Smooth muscle cell of the brain vasculature (primary cell): Measurements from ENCODE around the gene CRYBG2.

Source experiments
- DNase-seq: peaks from one replicate; pipeline ENCODE4 v3.0.0-alpha.2; 2012; ENCODE audit warnings: low read depth, low spot score

Gene CRYBG2

GRCh38 chr1:26372039-26372438 is 18.1 kb upstream of the CRYBG2 start:
- no peak for DNase-seq

DNA sequence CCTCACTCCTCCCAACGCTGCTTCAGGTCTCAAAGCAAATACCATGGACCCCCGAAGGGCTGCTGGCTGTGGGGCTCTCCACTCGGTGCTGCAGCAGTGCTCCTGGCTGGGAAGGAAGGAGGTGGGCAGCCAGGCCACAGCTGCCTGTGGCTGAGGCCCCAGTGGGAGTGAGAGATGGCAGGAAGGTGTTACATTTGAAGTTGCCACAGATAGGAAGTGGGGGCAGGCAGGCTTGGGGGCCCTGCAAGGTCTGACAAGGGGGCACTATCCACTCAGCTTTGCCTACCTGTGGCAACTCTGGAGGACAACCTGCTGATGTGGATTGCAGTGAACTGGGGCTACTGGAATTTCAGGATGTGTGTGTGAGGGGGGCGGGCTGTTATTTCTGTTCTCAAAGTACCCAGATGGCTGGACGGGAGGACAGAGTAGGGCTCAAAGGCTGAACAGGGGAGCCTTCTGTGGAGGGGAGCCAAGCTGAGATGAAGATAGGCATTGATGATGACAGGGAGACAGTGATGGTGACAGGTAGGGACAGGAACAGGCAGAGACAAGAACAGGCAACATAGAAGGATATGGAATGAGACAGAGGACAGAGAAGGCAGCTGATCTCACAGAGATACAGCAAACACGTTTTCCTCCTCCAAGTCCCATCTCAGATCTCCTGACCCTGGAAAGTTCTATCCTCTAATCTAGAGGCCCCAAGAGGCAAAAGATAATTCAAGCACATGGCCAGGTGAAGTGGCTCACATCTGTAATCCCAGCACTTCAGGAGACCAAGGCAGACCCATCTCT is 16.9 kb upstream of the CRYBG2 start:
- no peak for DNase-seq

- DNase-seq: no peak
These were observed 14.6 kb upstream of the CRYBG2 start for GRCh38 chr1:26368486-26368885.

- no peak for DNase-seq
These were observed 14.1 kb upstream of the CRYBG2 start for GRCh38 chr1:26368006-26368405.

DNA sequence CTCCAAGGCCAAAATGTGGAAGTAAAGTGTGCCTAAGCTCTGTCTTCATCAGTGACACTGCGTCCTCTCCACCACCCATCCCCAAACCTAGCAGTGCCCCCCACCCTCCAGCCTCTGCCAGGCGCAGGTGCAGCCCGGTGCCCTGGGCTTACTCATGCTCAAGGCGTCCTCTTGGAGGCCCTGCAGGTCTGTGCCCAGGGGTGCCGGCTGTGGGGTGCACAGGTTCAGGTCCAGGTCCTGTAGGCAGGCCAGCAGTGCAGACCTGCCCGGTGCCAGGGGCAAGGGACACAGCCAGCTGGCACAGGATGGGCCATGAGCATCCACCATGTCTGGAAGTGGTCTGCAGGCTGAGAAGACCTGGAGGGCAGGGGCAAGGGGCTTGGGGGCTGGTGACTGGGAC is 13.5 kb upstream of the CRYBG2 start:
- no peak for DNase-seq

- DNase-seq: no peak
These were observed 11.0 kb upstream of the CRYBG2 start for GRCh38 chr1:26364956-26365355.

DNA sequence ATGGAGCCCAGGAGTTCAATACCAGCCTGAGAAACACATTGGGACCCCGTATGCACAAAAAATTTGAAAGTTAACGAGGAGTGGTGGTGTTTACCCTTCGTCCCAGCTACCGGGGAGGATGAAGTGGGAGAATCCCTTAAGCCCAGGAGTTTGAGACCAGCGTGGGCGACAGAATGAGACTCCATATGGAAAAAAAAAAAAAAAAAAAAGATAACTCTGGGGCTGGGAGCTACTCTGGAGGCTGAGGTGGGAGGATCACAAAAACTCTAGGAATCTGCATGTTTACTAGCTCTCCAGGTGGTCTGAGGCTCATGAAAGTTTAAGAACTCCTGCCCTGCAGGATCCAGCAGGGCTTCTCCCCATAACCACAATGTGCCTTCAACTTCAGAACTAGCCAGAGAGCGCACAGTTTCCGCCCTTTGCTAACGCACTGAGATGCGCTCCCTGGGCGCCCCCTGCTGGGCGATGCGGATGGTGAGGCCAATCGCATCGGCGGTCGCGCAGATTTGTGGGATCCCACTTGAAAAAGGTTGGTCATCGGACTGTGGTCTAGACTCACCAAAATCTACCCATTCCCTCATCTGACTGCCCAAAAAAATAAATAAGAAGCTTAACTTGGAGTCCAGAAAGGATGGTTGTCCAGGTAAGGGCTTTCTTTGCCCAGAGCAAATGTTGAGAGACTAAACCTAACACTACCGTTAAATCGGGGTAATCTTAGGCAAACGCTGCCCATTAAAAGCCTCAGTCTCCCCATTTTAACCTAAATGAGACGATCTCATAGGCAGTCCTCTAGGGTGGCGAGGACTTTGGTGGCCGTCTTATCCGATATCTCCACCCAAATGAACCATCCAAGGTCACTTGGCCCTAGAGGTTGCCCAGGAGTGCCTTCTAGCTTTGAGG is 9.9 kb upstream of the CRYBG2 start:
- DNase-seq: no peak

DNA sequence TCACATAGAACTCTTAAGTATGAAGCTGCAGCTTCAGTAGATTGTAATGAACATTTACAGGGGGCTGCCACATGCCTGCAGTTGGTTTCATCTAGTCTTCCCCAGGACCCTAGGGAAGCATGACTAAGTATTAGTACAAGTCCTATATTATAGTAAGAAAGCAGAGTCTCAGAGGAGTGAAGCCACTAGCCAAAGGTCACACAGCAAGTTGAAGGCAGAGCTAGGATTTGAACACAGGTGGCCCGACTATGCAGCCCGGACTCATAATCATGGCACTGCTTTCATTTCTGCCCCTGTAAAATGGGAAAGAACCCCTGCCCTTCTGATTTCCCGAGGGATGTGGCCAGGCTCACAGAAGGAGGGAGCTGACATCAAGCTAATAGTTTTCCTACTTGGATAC is 8.4 kb upstream of the CRYBG2 start:
- DNase-seq: no peak

- no peak for DNase-seq
These were observed 7.7 kb upstream of the CRYBG2 start for GRCh38 chr1:26361605-26362122.

- DNase-seq: no peak
These were observed 7.1 kb upstream of the CRYBG2 start for GRCh38 chr1:26360807-26361604.

- no peak for DNase-seq
These were observed 6.3 kb upstream of the CRYBG2 start for GRCh38 chr1:26359981-26360806.

DNA sequence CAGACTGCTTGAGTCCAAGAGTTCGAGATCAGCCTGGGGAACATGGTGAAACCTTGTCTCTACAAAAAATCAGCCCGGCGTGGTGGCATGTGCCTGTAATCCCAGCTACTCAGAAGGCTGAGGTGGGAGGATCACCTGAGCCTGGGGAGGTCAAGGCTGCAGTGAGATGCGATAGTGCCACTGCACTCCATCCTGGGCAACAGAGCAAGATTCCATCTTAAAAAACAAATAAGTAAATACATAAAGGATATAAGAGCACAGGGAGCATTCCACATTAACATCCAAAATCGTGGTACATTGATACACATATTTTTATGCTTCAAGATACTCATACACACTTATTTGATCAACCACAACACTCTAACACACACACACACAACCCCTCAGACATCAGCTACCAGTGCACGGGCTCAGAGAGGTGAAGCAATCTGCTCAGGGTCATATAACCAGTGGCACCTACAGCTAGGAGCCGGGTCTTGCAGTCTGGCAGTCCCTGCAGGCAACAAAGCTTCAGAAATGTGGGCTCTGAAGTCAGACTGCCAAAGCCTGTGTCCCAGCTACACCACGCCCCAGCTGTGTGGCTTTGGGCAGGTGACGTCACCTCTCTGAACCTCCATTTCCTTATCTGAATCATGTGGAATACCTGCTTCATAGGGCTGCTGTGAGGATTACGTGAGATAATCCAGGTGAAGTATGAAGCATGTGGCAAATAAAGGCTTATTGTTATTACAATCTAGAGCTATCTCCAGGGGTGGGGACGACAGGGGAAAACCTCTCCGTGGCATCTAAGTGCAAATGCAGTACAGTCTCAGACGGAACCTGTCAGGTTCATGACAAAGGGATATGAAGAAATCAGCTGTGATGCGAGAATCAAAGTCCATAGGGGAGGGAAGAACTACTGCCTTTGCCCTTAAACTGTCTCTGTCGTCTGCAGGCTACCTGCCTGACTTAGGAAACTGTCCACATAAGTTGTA is 4.8 kb upstream of the CRYBG2 start:
- no peak for DNase-seq

DNA sequence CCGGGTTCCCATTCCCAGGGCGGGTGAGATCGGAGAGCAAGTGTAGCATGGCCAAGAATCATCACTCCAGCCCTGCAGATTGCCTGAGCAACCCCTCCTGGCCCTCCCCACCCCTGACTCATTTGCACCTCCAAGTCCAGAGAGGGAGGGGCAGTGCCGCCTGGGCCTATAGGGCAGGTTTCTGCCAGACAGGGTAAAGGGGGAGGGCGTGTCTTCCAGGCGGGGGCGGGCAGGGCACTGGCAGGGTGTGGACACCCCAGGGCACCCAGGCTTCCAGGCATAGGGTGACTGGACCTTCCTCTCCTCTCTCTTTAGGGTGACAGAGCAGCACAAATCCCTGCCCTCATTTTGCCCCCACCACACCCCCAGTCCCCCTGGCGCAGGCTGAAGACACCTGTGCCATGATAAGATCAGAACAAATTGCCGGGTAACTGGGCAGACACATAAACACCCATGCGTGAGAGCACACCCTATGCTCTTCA is 3.2 kb upstream of the CRYBG2 start:
- no peak for DNase-seq

- no peak for DNase-seq
These were observed 2.2 kb upstream of the CRYBG2 start for GRCh38 chr1:26356106-26356505.

- DNase-seq: no peak
These were observed 1.0 kb upstream of the CRYBG2 start for GRCh38 chr1:26354972-26355371.

GRCh38 chr1:26353210-26353859 is 595 bp downstream of the CRYBG2 start:
- DNase-seq: no peak

DNA sequence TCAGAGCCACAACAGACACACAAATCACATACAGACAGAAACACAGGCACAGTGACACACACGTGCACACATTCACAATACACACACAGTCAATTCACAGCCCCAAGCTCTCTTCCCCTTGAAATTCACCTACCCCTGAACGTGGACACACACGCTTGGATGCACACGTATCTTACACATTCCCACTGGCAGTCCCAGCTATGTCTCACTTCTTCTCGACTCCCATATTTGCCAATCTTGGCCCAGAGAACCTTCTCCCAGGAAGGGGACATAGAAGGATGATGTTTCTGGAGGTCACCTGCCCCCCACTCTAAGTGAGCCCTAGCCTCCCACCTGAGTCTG is 1.6 kb downstream of the CRYBG2 start:
- no peak for DNase-seq

DNA sequence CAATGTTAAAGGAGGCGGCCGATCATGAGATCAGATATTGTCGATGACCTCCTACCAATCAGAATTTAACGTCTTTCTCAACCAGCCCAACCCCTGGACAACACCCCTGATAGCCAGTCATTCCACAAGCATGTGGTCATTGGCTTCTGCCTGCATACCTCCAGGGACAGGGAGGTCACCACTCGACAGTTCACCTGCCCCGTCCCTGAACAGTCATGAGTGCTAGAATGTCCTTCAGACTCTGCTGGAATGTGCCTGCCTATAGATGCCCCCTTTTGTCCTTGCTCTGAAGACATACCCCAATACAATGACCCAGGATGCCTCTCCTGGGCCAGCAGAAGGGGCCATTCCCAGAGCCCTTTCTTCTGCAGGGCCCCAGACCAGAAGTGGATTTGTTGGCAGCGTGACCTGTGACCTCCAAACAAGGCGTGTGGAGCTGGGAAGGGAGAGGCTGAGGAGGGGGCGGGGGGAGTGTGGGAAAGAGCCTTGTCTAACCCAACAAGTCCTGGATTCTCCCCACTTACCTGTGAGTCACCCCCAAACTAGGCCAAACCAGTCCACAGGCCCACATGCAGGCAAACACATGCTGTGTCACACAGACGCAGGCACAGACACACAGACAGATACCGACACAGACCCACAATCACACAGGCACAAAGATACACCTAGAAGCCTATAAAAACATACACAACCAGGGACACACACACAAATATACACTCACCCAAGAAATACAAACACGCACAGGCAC is 2.2 kb downstream of the CRYBG2 start:
- no peak for DNase-seq
